GM19468 (cell line): ENCODE measurements around the gene TES.
A peak's percentile ranks its signal among the peaks of the same experiment; 100 is the strongest.

Experiments
- ATAC-seq: cut with Tn5 transposase; IDR thresholded peaks from one replicate; pipeline ENCODE4 v1.9.1; 2021; ENCODE audit warnings: mild to moderate bottlenecking, moderate library complexity, moderate number of reproducible peaks; ENCODE audit not compliant: unreplicated experiment; ENCODE audit errors: extremely low read depth

Gene TES

DNA sequence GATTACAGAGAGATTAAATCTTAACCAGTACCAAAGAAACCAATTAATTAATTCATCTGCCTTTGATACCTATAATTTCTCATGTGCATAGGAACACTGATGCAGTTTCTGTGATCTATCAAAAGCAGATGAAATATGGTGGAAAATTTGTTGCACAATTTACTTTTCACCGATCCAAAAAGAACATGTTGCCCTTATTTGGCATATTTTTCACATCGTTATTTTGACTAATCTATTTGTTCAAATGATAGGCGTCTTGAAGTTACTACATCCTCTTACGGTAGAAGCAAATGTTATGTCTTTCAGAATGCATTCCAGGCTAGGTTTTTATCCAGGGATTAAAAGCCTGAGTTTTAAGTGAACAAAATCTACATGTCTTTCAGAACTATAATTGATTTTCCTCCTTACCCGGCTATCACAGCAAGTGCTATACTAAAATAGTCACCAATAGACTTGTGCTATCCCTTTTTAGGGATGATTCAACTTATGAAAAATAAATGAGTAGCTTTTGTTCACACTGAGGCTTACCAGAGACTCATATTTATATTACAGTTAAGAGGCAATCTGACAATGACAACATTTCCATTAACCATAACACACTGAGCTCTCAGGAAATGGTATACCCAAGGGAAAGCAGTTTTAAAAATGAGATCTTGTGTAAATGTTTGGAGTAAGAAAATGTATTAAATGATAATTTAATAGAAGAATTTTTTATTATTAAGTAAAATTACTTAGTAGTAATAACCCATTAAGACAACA is 16.8 kb upstream of the TES start:
- ATAC-seq = no peak

DNA sequence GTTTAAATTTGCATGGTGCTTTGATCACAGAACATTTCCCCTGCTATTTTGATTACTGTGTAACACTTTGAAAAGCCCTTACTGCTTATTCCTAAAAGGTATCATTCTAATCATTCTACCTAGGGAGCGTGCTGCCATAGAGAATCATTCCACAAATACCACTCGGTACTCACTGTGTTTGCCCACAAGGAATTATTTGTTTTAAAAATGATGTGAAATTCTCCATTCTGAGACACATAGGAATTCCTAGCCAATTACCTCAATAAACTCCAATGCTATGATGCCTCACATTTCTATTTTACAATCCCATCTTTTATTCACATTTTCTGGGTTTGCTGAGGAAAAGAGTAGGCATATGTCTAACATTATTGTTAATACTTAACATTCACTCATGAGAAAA is 16.2 kb upstream of the TES start:
- ATAC-seq = no peak

DNA sequence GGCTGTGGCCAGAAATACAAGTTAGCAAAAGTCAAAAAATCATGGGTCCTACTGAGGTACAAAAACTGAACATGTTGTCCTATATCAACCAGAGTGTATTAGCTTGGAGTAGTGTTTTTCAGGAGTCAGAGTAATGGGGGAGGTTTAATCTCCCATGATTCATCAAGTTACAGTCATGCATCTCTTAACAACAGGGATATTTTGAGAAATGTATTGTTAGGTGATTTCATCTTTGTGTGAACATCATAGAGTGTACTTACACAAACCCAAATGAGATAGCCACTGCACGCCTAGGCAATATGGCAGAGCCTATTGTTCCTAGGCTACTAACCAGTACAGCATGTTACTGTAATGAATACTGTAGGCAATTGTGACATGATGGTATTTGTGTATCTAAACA is 14.9 kb upstream of the TES start:
- no peak for ATAC-seq

DNA sequence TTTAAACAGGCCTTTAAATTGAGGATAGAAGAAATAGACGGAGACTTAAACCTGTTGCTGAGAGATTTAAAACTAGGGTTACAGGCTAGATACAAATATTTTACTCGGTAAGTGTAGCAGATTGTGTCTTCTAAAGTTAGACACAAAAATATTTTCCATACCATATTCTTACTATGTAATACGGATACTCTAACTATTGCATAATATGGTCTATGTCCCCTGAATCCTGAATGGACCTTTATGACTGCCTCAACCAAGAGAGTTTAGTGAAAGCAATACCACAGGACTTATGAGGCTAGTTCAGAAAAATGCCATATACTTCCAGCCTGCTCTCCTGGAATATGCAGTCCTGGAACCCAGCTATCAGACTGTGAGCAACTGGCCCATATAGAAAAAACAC is 13.4 kb upstream of the TES start:
- no peak for ATAC-seq

DNA sequence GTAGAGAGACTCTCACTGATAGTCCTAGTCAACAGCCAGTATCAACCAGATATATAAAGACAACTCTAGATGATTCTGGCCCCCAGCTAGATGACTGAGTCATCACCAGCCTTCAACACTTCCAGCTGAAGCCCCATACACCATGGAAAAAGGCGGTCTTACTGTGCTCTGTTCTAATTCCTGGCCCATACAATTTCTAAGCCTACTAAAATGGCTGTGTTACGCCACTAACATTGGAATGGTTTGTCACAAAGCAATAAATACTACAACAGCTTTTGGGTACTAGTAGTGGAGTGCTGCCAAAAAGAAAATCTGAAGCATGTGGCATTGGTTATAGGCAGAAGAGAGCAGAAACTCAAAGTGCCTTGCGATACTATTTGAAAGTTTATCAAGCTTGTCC is 13.0 kb upstream of the TES start:
- no peak for ATAC-seq

DNA sequence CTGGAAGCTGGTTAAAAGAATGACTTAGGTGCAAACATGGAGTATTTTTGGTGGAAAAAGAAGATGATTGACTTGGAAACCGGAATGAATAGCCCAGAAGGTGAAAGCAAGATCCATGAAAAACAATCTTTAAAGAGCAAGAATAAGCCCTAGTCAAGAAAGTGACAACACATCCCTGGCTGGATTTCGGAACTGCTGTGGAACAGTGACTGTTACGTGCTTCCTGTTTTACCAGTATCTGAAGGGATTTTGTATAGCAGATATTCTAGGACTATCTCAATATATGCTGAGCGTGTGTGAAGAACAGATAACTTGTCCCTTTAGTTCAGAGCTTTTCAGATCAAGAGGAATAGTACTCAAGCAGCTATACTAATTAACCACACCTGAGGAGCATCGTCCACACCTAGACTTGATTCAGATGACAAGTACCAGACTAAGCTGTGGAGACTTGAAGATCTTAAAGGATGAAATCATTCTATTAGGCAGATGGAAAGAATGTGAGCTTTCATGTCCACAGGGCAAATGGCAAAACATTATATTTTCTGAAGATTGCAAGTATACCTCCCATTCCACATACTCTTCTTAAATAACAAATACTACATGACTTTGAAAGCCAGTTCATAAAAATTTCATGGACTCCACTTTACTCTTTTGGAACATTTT is 11.5 kb upstream of the TES start:
- no peak for ATAC-seq

DNA sequence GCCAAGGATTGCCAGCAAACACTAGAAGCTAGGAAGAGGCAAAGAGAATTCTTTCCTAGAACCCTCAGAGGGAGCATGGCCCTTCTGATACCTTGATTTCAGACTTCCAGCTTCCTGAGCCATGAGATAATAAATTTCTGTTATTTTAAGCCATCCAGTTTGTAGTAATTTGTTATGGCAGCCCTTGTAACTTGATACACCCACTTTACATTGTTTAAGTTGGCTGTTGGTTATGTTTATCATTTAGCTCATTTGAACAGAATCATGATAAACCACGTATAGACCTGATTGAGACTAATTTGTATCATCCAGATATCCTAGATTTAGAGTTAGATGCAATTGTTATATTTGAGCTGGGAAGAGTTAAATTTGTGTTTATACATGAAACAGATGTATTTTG is 9.4 kb upstream of the TES start:
- ATAC-seq = no peak

DNA sequence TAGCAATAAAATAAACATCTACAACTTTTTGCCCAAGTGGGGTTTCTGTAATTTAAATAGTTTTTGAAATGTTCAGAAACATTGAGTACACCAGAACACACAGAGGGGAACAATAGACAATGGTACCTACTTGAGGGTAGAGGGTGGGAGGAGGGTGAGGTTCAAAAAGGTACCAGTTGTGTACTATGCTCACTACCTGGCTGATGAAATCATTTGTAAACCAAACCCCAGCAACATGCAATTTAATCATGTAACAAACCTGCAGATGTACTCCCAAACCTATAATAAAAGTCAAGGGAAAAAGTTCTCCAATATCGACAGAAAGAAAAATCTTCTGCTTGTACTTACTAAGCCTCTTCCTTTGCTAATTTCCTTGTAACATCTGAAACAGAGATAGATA is 4.2 kb upstream of the TES start:
- no peak for ATAC-seq

DNA sequence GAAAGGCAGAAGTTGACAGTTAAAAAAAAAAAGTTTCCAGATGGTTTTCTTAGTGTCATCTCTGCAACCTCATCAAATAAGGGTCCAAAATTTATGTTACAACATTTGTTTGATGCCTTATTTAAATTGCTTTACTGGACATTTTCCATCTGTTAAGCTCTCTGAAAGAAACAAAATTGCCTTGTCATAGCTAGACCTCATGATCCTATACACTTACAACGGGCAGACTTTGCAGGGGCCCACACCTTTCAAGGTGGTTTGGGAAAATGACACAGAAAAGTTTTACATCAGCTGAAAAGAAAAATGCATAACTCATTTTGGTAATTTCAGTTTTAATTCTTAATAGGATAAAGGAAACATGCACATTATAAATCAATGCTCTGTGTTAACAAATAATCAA is 1.4 kb upstream of the TES start:
- no peak for ATAC-seq

DNA sequence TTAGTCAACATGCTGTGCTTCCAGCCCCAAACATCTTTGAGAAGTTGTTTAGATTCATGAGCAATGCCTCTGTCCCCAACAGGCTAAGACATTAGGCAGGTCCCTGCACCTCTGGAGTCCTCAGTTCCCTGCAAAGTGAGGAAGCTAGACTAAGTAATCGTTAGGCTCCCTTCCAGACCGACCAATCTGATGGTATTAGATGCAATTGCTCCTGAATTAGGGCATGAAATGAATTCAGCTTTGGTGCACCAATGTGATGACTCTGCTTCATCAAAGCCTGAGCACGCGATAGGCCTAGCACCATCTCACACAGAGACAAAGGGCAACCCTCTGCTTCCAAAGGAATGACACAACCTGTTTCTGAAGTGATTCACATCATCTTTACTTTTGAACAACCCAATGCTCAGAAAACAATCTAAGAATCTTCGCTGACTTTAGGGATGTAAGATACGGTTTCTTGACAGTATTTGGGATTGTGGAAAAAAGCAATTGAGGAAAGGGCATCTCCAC is 723 bp upstream of the TES start:
- no peak for ATAC-seq

DNA sequence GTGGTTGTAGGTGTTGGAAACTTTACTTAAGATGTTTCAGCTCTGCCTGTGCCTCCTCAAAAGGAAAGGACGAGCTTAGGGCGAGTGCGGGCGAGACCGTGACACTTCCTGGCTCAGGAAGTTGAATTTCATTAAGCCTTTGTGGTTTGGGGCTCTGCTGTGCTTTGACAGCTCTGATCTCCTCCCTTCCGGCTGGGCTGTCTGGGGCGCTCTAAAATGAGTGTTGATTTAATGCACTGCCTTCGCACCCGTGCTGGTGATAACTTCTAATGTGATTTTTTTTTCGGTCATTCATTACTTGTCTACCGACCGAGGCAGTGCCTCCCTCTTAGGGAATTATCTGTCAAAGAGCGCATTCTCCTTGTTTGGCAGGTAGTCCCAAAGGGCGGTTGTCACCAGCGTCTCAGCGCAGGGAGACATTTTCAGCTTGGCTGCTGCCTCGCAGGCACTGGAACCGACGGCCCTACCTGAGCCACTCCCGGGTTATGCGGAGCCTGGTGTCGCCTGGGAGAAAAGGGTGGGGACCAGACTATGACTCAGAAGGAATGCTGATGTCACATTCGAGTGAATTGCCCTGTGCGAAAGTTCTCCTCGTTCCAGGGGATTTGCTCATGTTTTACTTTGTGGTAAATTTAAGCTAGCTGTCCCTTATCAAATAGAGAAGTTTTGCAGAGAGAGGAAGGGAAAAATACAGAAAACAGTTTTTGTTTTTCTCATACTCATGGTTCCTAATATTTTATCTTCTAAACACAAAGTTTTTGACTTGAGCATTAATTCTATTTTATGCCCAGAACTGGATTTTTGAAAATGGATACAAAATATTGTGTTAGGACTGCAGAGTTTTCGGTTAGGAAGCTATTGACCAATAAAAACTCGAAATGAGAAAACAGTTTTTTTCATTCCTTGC is 920 bp downstream of the TES start:
- ATAC-seq = peak; percentile 72

DNA sequence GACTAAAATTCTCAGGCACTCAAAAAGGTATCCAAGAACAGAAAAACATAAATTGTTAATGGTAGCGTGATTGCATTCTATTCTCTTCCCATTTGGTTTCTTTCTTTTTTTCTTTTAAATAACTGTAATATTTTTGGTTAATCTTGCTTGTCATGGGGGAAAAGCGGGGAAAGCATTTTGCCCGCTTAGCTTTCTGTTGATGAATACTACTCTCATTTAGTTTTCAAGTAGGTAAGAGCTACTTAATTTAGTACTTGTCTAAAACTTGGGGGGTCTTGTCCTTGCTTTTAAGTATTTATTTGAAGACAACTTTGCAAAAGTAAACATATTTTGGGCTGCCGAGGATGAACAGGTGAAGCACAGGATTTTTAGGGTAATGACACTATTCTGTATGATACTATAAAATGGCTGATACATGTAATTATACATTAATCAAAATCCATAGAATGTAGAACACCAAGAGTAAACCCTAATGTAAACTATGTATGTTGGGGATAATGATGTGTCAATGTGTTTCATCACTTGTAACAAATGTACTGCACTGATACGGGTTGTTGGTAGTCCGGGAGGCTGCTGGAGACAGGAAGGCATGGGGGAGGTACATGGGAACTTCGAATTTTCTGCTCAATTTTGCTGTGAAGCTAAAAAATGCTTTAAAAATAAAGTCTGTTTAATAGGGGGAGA is 1.7 kb downstream of the TES start:
- no peak for ATAC-seq

DNA sequence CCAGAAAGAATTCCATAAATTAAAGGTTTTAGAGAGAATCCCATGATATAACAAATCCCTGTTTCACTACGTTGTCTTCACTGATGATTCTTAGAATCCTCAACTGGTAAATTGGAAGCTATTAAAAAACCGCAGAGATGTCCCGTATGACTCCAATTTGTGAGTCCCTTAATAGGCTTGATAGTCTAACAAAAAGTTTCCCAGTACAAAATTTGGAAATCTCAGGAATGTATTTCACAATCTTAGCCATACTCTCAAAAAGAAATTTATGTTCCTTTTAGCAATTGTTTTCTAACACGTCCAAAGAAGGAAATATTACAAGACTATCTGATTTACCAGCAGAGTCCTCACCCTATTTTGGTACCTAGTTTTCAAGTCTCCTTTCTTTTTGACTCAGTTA is 2.5 kb downstream of the TES start:
- ATAC-seq = no peak

DNA sequence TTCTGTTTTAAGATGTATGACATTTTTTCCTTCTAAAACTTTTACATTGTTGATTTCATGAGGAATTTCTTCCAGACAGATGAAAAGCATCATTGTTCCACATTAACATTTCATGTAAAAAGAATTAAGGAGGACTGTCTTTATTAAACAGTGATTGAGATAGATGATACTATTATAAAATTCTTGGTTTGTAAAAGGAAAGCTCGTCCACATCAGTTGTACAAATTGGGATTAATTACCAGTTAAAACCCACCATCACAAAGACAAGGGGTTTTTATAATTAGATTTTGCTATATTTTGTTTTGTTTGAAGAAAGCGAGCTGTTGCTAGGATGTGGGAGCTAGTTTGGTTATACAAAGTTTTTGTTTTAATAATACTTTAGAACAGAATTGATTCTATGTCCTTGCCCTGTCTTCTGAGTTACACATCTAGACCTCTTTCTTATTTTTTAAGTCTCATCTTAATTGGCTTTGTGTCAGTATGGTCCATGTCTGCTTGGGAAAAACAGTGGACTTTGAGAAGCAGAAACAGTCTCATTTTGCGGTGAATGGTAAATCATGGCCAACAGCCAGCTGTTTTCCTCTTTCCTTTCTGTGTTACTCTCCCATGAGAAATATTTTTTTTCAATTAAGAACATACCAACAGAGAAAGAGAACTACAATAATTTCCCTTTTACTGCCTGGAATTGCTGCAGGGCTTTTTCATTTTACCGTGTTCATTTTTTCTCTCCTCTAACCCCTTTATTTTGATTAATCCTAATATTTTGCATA is 3.2 kb downstream of the TES start:
- ATAC-seq = no peak

DNA sequence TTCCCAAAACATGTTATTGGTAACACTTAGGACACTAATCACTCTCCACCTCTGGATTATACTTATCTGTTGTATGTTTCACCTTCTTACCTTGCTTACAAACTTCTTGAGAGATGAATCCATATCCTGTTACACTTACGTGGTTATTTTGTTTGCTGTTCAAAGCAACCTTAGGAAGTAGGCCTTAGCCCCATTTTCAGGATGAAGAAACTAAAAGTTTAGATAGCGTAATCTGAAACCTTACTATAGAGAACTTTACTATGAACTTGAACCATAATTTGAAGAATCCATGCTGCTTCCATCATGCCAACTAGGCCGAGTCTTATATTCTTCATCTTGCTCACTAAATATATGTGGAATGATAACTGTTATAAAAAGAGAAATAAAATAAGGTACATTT is 4.6 kb downstream of the TES start:
- ATAC-seq = no peak

DNA sequence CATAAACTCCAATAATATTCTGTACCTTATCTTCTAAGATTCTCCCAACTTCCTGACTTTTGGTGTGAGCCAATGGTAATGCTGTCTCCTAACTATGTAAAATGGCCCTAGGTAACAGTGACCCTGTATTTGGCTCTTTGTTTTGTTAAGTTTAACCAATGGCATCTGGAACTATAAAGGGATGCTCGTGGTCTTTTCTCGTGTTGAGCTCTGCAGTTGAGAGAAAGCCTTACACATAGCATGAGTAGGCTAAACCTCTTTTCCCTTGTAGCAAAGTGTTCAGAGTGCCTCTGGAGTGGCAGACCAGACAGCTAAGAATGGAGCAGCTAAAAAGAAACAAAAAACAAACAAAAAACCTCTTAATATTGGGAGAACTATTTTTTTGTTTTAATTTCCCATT is 5.2 kb downstream of the TES start:
- no peak for ATAC-seq

DNA sequence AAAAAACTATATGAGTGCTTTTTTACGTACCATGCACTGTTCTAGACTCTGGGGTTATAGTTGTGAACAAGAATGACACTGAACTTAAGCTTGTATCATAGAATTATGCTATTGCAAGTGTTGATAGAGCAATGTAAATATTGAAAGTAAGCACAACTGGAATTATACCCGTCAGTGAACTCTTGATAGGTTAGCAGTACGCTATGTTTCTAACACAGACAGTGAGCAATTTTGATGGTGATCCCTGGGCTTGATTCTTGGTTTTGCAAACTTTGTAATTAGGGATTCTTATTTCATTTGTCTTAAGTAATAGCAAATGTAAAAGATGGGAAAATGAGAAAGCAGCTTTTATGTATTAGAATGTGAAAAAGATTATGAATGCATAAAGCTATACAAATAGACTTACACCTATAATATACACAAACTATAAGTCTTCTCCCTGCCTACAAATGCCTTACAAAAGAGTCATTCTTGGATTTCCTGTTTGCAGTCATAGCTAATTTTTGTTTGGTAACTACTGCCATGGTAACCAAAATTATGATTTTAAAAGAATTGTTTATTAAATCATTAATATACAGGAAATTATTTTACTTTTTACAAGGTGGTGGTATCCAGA is 6.7 kb downstream of the TES start:
- no peak for ATAC-seq

DNA sequence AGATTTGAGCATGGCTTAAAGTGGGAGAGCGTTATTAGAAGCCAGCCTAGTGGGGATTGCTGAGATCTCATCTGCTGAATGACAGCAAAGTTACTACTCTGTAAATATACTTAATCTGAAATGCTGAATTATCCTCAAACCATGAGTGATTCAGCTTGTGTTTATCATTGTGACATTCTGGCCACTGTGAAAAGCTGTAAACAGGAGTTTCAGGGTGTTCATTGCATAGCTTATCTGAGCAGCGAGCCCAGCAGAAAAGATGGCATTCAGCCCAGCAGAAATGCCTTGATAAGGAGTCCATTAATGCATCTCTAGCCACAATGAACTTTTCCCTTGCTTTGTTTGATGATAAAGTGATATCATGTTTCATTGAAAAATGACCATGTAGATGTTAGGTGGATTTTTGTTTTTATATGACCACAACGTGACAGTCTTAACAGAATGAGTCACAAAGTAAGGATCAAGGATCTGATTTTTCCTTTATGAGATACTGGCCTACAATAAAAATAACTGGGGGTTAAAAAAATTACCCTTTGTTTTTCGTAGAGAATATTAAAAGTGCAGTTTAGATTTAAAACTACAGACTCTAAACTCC is 7.8 kb downstream of the TES start:
- ATAC-seq = no peak

DNA sequence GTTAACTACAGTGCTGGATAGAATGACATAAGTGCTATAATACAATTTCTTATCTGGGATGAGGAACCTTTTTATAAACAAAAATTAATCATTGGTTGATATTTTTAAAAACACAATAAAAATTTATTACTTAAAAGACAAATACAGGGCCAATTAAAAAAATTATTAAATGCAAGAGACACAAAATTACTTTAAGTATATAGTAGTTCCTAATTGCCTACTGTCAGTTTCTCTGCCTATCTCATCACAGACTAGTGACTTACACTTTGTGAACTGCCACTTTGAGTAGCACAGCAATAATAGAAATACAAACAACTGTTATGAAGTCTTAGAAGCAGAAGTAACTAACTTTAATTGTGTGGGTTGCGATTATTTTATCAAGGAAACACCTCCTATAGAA is 8.4 kb downstream of the TES start:
- ATAC-seq = no peak
